WTC11 (cell line): ENCODE measurements around the gene TRIM2. TPM values are rescaled to one million over a fixed set of nuclear protein-coding genes. Genes with fewer than 3 reads are reported as not detected.
A peak's percentile ranks its signal among the peaks of the same experiment; 100 is the strongest.

Experiments
- ATAC-seq: fragments of 200-7000 bp; cut with Tn5 transposase; 2 replicates; pipeline ENCODE4 v1.10.0; 2021; ENCODE audit warnings: mild to moderate bottlenecking, moderate library complexity
- CTCF ChIA-PET: fragments of 300-600 bp; sonication (Branson Sonifier 250); formaldehyde crosslinking; loops from one replicate; lab custom pipeline; 2021; ENCODE audit warnings: antibody characterized with exemption; lab: Charles Lee
- POLR2A ChIA-PET: fragments of 350-600 bp; sonication (Branson Sonifier 250); formaldehyde crosslinking; loops from one replicate; lab custom pipeline; 2021; ENCODE audit warnings: antibody characterized with exemption; lab: Charles Lee
- DNase-seq: peaks from one replicate; pipeline ENCODE4 v3.0.0; 2021; ENCODE audit warnings: low spot score
- H3K27ac Mint-ChIP-seq: 2 replicates; pipeline ENCODE4 v1.8.0; 2021; ENCODE audit warnings: mixed read lengths
- H3K27me3 Mint-ChIP-seq: 2 replicates; pipeline ENCODE4 v1.8.0; 2021; ENCODE audit warnings: low read depth, mild to moderate bottlenecking, moderate library complexity, mixed read lengths
- H3K36me3 Mint-ChIP-seq: 2 replicates; pipeline ENCODE4 v1.8.0; 2021; ENCODE audit warnings: mixed read lengths
- H3K4me1 Mint-ChIP-seq: 2 replicates; pipeline ENCODE4 v1.8.0; 2022; ENCODE audit warnings: mixed read lengths
- H3K4me3 Mint-ChIP-seq: 2 replicates; pipeline ENCODE4 v1.8.0; 2021; ENCODE audit warnings: mild to moderate bottlenecking, moderate library complexity, mixed read lengths
- H3K9me3 Mint-ChIP-seq: 2 replicates; pipeline ENCODE4 v1.8.0; 2021; ENCODE audit warnings: mixed read lengths
- ATF1 ChIP-seq: sonication (generic); formaldehyde crosslinking; IDR thresholded peaks from 2 replicates; pipeline ENCODE4 v1.8.1; 2023; ENCODE audit warnings: mild to moderate bottlenecking, moderate library complexity, missing genetic modification reagents
- CREB1 ChIP-seq: sonication (generic); formaldehyde crosslinking; IDR thresholded peaks from 2 replicates; pipeline ENCODE4 v1.8.0; 2023; ENCODE audit warnings: mild to moderate bottlenecking, missing genetic modification reagents
- E2F4 ChIP-seq: sonication (generic); formaldehyde crosslinking; IDR thresholded peaks from 2 replicates; pipeline ENCODE4 v1.8.1; 2022; ENCODE audit warnings: low read depth, mild to moderate bottlenecking, moderate library complexity, missing genetic modification reagents, borderline replicate concordance
- FOXK1 ChIP-seq: sonication (generic); formaldehyde crosslinking; IDR thresholded peaks from 2 replicates; pipeline ENCODE4 v1.8.0; 2022; ENCODE audit warnings: mild to moderate bottlenecking, moderate library complexity, missing genetic modification reagents
- GABPB1 ChIP-seq: sonication (generic); formaldehyde crosslinking; IDR thresholded peaks from 2 replicates; pipeline ENCODE4 v1.8.1; 2023; ENCODE audit warnings: mild to moderate bottlenecking, missing genetic modification reagents
- GRHL2 ChIP-seq: fragments of 250-450 bp; sonication (Bioruptor Pico); IDR thresholded peaks from 2 replicates; pipeline ENCODE4 v1.8.0; 2022; ENCODE audit warnings: mild to moderate bottlenecking, moderate library complexity; ENCODE audit not compliant: insufficient replicate concordance, severe bottlenecking
- JUN ChIP-seq: sonication (generic); formaldehyde crosslinking; IDR thresholded peaks from 2 replicates; pipeline ENCODE4 v1.8.0; 2023; ENCODE audit warnings: mild to moderate bottlenecking, missing genetic modification reagents
- KAT7 ChIP-seq: sonication (generic); formaldehyde crosslinking; IDR thresholded peaks from 2 replicates; pipeline ENCODE4 v1.8.1; 2023; ENCODE audit warnings: missing genetic modification reagents, mild to moderate bottlenecking, borderline replicate concordance
- MAX ChIP-seq: sonication (generic); formaldehyde crosslinking; IDR thresholded peaks from 2 replicates; pipeline ENCODE4 v1.8.0; 2022; ENCODE audit warnings: mild to moderate bottlenecking, missing genetic modification reagents
- MLX ChIP-seq: sonication (generic); formaldehyde crosslinking; IDR thresholded peaks from 2 replicates; pipeline ENCODE4 v1.8.1; 2023; ENCODE audit warnings: mild to moderate bottlenecking, missing genetic modification reagents, moderate library complexity
- NFYB ChIP-seq: sonication (generic); formaldehyde crosslinking; conservative IDR thresholded peaks from 2 replicates; pipeline ENCODE4 v1.8.0; 2022; ENCODE audit warnings: low read depth, missing genetic modification reagents
- NR1H2 ChIP-seq: sonication (generic); formaldehyde crosslinking; IDR thresholded peaks from 2 replicates; pipeline ENCODE4 v1.9.0; 2021; ENCODE audit warnings: mild to moderate bottlenecking, moderate library complexity, missing genetic modification reagents
- RORB ChIP-seq: fragments of 250-450 bp; sonication (Bioruptor Pico); IDR thresholded peaks from 2 replicates; pipeline ENCODE4 v1.9.0; 2021; ENCODE audit warnings: mild to moderate bottlenecking
- SMAD4 ChIP-seq: sonication (generic); formaldehyde crosslinking; IDR thresholded peaks from 2 replicates; pipeline ENCODE4 v1.8.0; 2022; ENCODE audit warnings: mild to moderate bottlenecking, missing genetic modification reagents
- ZBTB43 ChIP-seq: sonication (generic); formaldehyde crosslinking; IDR thresholded peaks from 2 replicates; pipeline ENCODE4 v1.8.1; 2023; ENCODE audit warnings: mild to moderate bottlenecking, missing genetic modification reagents
- ZNF232 ChIP-seq: sonication (generic); formaldehyde crosslinking; IDR thresholded peaks from 2 replicates; pipeline ENCODE4 v1.8.0; 2022; ENCODE audit warnings: mild to moderate bottlenecking, missing genetic modification reagents
- ZNF425 ChIP-seq: fragments of 250-450 bp; sonication (Bioruptor Pico); conservative IDR thresholded peaks from 2 replicates; pipeline ENCODE4 v1.9.0; 2021; ENCODE audit warnings: mild to moderate bottlenecking
- ZNF671 ChIP-seq: fragments of 250-450 bp; sonication (Bioruptor Pico); IDR thresholded peaks from 2 replicates; pipeline ENCODE4 v1.8.0; 2021; ENCODE audit warnings: mild to moderate bottlenecking
- total RNA-seq: library from RNA; stranded (reverse); gene quantifications from 3 replicates; pipeline ENCODE4 v1.2.3, GENCODE V29; 2021
- TF ChIP-seq, protein P1 (sequence below): sonication (generic); formaldehyde crosslinking; IDR thresholded peaks from 2 replicates; pipeline ENCODE4 v1.8.0; 2023; ENCODE audit warnings: mild to moderate bottlenecking, missing genetic modification reagents
- TF ChIP-seq, protein P2 (sequence below): sonication (generic); formaldehyde crosslinking; IDR thresholded peaks from 2 replicates; pipeline ENCODE4 v1.8.1; 2023; ENCODE audit warnings: mild to moderate bottlenecking, moderate library complexity, missing genetic modification reagents
- TF ChIP-seq, protein P3 (sequence below): fragments of 250-450 bp; sonication (Bioruptor Pico); IDR thresholded peaks from 2 replicates; pipeline ENCODE4 v1.9.0; 2021; ENCODE audit warnings: mild to moderate bottlenecking
- TF ChIP-seq, protein P4 (sequence below): sonication (generic); formaldehyde crosslinking; IDR thresholded peaks from 2 replicates; pipeline ENCODE4 v1.8.1; 2022; ENCODE audit warnings: missing genetic modification reagents, borderline replicate concordance

Gene TRIM2
- total RNA-seq, 1 experiment from 2014 or later = 54.5 TPM

- TF ChIP-seq, protein P1, sequence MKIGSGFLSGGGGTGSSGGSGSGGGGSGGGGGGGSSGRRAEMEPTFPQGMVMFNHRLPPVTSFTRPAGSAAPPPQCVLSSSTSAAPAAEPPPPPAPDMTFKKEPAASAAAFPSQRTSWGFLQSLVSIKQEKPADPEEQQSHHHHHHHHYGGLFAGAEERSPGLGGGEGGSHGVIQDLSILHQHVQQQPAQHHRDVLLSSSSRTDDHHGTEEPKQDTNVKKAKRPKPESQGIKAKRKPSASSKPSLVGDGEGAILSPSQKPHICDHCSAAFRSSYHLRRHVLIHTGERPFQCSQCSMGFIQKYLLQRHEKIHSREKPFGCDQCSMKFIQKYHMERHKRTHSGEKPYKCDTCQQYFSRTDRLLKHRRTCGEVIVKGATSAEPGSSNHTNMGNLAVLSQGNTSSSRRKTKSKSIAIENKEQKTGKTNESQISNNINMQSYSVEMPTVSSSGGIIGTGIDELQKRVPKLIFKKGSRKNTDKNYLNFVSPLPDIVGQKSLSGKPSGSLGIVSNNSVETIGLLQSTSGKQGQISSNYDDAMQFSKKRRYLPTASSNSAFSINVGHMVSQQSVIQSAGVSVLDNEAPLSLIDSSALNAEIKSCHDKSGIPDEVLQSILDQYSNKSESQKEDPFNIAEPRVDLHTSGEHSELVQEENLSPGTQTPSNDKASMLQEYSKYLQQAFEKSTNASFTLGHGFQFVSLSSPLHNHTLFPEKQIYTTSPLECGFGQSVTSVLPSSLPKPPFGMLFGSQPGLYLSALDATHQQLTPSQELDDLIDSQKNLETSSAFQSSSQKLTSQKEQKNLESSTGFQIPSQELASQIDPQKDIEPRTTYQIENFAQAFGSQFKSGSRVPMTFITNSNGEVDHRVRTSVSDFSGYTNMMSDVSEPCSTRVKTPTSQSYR (CRISPR knock-in tag) = no peak
- no peak for TF ChIP-seq MAX (CRISPR knock-in tag)
- TF ChIP-seq, protein P2, sequence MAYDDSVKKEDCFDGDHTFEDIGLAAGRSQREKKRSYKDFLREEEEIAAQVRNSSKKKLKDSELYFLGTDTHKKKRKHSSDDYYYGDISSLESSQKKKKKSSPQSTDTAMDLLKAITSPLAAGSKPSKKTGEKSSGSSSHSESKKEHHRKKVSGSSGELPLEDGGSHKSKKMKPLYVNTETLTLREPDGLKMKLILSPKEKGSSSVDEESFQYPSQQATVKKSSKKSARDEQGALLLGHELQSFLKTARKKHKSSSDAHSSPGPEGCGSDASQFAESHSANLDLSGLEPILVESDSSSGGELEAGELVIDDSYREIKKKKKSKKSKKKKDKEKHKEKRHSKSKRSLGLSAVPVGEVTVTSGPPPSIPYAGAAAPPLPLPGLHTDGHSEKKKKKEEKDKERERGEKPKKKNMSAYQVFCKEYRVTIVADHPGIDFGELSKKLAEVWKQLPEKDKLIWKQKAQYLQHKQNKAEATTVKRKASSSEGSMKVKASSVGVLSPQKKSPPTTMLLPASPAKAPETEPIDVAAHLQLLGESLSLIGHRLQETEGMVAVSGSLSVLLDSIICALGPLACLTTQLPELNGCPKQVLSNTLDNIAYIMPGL (CRISPR knock-in tag) = no peak
- no peak for TF ChIP-seq GRHL2 (CRISPR knock-in tag)
- TF ChIP-seq, protein P3, sequence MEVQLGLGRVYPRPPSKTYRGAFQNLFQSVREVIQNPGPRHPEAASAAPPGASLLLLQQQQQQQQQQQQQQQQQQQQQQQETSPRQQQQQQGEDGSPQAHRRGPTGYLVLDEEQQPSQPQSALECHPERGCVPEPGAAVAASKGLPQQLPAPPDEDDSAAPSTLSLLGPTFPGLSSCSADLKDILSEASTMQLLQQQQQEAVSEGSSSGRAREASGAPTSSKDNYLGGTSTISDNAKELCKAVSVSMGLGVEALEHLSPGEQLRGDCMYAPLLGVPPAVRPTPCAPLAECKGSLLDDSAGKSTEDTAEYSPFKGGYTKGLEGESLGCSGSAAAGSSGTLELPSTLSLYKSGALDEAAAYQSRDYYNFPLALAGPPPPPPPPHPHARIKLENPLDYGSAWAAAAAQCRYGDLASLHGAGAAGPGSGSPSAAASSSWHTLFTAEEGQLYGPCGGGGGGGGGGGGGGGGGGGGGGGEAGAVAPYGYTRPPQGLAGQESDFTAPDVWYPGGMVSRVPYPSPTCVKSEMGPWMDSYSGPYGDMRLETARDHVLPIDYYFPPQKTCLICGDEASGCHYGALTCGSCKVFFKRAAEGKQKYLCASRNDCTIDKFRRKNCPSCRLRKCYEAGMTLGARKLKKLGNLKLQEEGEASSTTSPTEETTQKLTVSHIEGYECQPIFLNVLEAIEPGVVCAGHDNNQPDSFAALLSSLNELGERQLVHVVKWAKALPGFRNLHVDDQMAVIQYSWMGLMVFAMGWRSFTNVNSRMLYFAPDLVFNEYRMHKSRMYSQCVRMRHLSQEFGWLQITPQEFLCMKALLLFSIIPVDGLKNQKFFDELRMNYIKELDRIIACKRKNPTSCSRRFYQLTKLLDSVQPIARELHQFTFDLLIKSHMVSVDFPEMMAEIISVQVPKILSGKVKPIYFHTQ (CRISPR knock-in tag) = no peak
- TF ChIP-seq E2F4 = no peak
- TF ChIP-seq FOXK1 = no peak
- no peak for TF ChIP-seq RORB (CRISPR knock-in tag)
- no peak for TF ChIP-seq ATF1 (CRISPR knock-in tag)
- TF ChIP-seq ZNF671 (CRISPR knock-in tag) = no peak
- TF ChIP-seq GABPB1 = no peak
- TF ChIP-seq NFYB (CRISPR knock-in tag) = no peak
- TF ChIP-seq KAT7 (CRISPR knock-in tag) = no peak
Observed at GRCh38 chr4:153384160-153384559, 179.9 kb downstream of the TRIM2 start (continued).

GRCh38 chr4:153385784-153386183 is 181.5 kb downstream of the TRIM2 start:
- POLR2A ChIA-PET = no interaction called here
- Mint-ChIP-seq H3K9me3 (no peaks in the 10 kb centered on the region), H3K36me3 (peaks cover 10% of the 10 kb centered on the region), H3K4me3 (no peak overlapping the region), H3K27ac (peak overlapping the region; percentile 35; the same call in 1 of the 2 replicates), H3K27me3 (no peaks in the 10 kb centered on the region), H3K4me1 (peaks cover 10% of the 10 kb centered on the region)
- DNase-seq (no peak), ATAC-seq (no peak)
- CTCF ChIA-PET = interaction anchor here (1.4 kb wide), 1 partner anchor 243 kb away, joined by 3 read pairs; no protein-coding TSS in a partner anchor
- TF ChIP-seq SMAD4 (CRISPR knock-in tag) (no peak), CREB1 (CRISPR knock-in tag) (no peak), NR1H2 (no peak), GRHL2 (CRISPR knock-in tag) (no peak), ZNF425 (CRISPR knock-in tag) (no peak), ZBTB43 (CRISPR knock-in tag) (no peak), MLX (CRISPR knock-in tag) (no peak), ZNF232 (CRISPR knock-in tag) (no peak), JUN (CRISPR knock-in tag) (no peak), ATF1 (CRISPR knock-in tag) (no peak)
- TF ChIP-seq, protein P4, sequence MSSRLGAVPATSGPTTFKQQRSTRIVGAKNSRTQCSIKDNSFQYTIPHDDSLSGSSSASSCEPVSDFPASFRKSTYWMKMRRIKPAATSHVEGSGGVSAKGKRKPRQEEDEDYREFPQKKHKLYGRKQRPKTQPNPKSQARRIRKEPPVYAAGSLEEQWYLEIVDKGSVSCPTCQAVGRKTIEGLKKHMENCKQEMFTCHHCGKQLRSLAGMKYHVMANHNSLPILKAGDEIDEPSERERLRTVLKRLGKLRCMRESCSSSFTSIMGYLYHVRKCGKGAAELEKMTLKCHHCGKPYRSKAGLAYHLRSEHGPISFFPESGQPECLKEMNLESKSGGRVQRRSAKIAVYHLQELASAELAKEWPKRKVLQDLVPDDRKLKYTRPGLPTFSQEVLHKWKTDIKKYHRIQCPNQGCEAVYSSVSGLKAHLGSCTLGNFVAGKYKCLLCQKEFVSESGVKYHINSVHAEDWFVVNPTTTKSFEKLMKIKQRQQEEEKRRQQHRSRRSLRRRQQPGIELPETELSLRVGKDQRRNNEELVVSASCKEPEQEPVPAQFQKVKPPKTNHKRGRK (CRISPR knock-in tag) = no peak
